ENCODE measurements around the gene CTNNA3.
"Not testable (repeated sequence)": the region's sequence is repeated elsewhere in the genome, so short reads cannot be mapped to it uniquely, and the experiment has no call there.

The CTNNA3 gene
- total RNA-seq = 0 to 0.27 (median 0.12) reads per million in 4 experiments

- no peak for DNase-seq
Observed at GRCh38 chr10:67696029-67696428, at the start of gene CTNNA3. Gene CTNNA3, minus strand, starts transcription at chr10:67696195.

GRCh38 chr10:67735430-67735829 is 39.4 kb upstream of the CTNNA3 start:
- no peak for DNase-seq

GRCh38 chr10:67733511-67733910 is 37.5 kb upstream of the CTNNA3 start:
- no peak for DNase-seq

- no peak for DNase-seq
Observed at GRCh38 chr10:67725567-67725966, 29.6 kb upstream of the CTNNA3 start.

GRCh38 chr10:67723601-67724000 is 27.6 kb upstream of the CTNNA3 start:
- DNase-seq = no peak

GRCh38 chr10:67722113-67722512 is 26.1 kb upstream of the CTNNA3 start:
- DNase-seq = no peak

GRCh38 chr10:67716455-67716854 is 20.5 kb upstream of the CTNNA3 start:
- not testable (repeated sequence) for DNase-seq

GRCh38 chr10:67705921-67706320 is 9.9 kb upstream of the CTNNA3 start:
- no peak for DNase-seq

- DNase-seq = not testable (repeated sequence)
Observed at GRCh38 chr10:67699613-67700270, 3.7 kb upstream of the CTNNA3 start.

GRCh38 chr10:67698164-67698563 is 2.2 kb upstream of the CTNNA3 start:
- DNase-seq = no peak

GRCh38 chr10:67697724-67698131 is 1.7 kb upstream of the CTNNA3 start:
- DNase-seq = no peak

GRCh38 chr10:67696679-67697078 is 684 bp upstream of the CTNNA3 start:
- no peak for DNase-seq

GRCh38 chr10:67695555-67695954 is 440 bp downstream of the CTNNA3 start:
- DNase-seq = no peak

GRCh38 chr10:67691861-67692260 is 4.1 kb downstream of the CTNNA3 start:
- DNase-seq = not testable (repeated sequence)

- DNase-seq = not testable (repeated sequence)
Observed at GRCh38 chr10:67690540-67690939, 5.5 kb downstream of the CTNNA3 start.

GRCh38 chr10:67684140-67684539 is 11.9 kb downstream of the CTNNA3 start:
- not testable (repeated sequence) for DNase-seq

- DNase-seq = no peak
Observed at GRCh38 chr10:67678335-67678974, 17.5 kb downstream of the CTNNA3 start.

- DNase-seq = no peak
Observed at GRCh38 chr10:67676208-67676825, 19.7 kb downstream of the CTNNA3 start.

GRCh38 chr10:67670401-67670800 is 25.6 kb downstream of the CTNNA3 start:
- no peak for DNase-seq

- DNase-seq = no peak
Observed at GRCh38 chr10:67669978-67670377, 26.0 kb downstream of the CTNNA3 start.

GRCh38 chr10:67668448-67668847 is 27.5 kb downstream of the CTNNA3 start:
- DNase-seq = no peak

GRCh38 chr10:67667035-67667425 is 29.0 kb downstream of the CTNNA3 start:
- DNase-seq = no peak

- no peak for DNase-seq
Observed at GRCh38 chr10:67666416-67667034, 29.5 kb downstream of the CTNNA3 start.

- DNase-seq = no peak
Observed at GRCh38 chr10:67665491-67665890, 30.5 kb downstream of the CTNNA3 start.
